Activated T-cell treated with anti-CD3 and anti-CD28 coated beads, Interleukin-2, amount 50 U/mL, for 4 hours (primary cell): ENCODE data around the gene PEAK1. TPM values are rescaled to one million over a fixed set of nuclear protein-coding genes. Genes with fewer than 3 reads are reported as not detected.

Experiments used
- ATAC-seq, 2 donors: fragments of 200-7000 bp; cut with Tn5 transposase; one replicate each; pipeline ENCODE4 v1.10.0; 2021
- DNase-seq: peaks from one replicate; pipeline ENCODE4 v3.0.0-alpha.2; 2020
- H3K27me3 Mint-ChIP-seq: one replicate; pipeline ENCODE4 v1.8.0; 2021; ENCODE audit warnings: low read depth, mixed read lengths
- H3K36me3 Mint-ChIP-seq: one replicate; pipeline ENCODE4 v1.8.0; 2022; ENCODE audit warnings: mixed read lengths; ENCODE audit not compliant: insufficient read depth
- H3K4me1 Mint-ChIP-seq: one replicate; pipeline ENCODE4 v1.8.0; 2021; ENCODE audit warnings: low read depth, mixed read lengths
- H3K4me3 Mint-ChIP-seq: one replicate; pipeline ENCODE4 v1.8.0; 2021; ENCODE audit warnings: mild to moderate bottlenecking, moderate library complexity, mixed read lengths
- H3K9me3 Mint-ChIP-seq: one replicate; pipeline ENCODE4 v1.8.0; 2021; ENCODE audit warnings: mixed read lengths
- total RNA-seq, 3 donors: library from RNA; stranded (reverse); gene quantifications; one replicate each; pipeline ENCODE4 v1.2.1, GENCODE V29; 2021

The PEAK1 gene
- total RNA-seq, 3 donors from 2014 or later: 15.5 to 23.1 (median 21.2) TPM

DNA sequence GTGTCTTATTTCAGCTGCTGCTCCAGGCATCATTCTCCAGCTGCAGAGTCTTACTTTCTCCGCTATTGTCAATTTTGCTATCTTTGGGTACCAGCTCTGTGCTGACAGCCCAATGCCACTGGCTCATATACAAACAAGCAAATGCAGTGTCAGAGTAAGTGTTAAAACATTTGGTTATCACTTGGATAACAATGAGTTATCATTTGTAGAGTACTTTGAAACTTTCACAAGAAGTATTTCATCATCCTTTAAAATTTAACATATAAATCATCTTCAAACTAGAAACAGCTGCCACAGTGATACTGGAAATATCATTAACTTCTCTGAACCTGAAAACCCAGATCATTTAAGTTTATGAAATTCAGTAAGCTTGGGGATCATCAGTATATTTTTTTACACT lies 362.8 kb downstream of the PEAK1 start:
- H3K9me3 Mint-ChIP-seq: no peaks in the 10 kb centered on the region
- ATAC-seq: no peak

GRCh38 chr15:77053709-77054108 lies 366.2 kb downstream of the PEAK1 start:
- ATAC-seq: no peak
- Mint-ChIP-seq H3K9me3 (no peaks in the 10 kb centered on the region), H3K27me3 (no peaks in the 10 kb centered on the region), H3K4me3 (no peak overlapping the region), H3K36me3 (peaks cover 7% of the 10 kb centered on the region), H3K4me1 (peaks cover 12% of the 10 kb centered on the region)
- no peak for DNase-seq

More for the DNA sequence above, 362.8 kb downstream of the PEAK1 start:
- DNase-seq: no peak
- H3K4me3 Mint-ChIP-seq: no peak overlapping the region
- peaks cover 31% of the 10 kb centered on the region for H3K4me1 Mint-ChIP-seq
- no peaks in the 10 kb centered on the region for H3K27me3 Mint-ChIP-seq
- peaks cover 3% of the 10 kb centered on the region for H3K36me3 Mint-ChIP-seq

DNA sequence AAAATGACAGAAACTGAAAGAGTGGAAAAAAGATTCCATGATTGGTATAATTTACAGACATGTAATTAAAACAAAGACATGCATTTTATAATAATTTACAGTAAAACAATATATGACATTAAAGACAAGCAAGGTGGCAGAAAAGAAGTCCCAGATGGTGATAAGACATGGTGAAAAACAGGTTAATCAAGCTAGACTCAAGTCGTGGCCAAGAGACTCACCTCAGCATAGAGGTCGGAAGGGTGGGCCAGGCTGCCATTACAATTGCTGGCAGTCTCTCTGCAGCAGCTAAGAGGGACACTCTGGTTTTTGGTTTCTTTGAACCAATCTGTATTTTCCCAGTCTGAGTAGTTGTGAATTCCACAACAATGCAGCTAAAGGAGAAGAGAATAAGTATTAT lies 367.3 kb downstream of the PEAK1 start:
- no peaks in the 10 kb centered on the region for H3K9me3 Mint-ChIP-seq
- DNase-seq (no peak), ATAC-seq (no peak)
- peaks cover 9% of the 10 kb centered on the region for H3K36me3 Mint-ChIP-seq
- H3K4me1 Mint-ChIP-seq: peaks cover 6% of the 10 kb centered on the region
- no peak overlapping the region for H3K4me3 Mint-ChIP-seq
- H3K27me3 Mint-ChIP-seq: no peaks in the 10 kb centered on the region

Other genes with a start within 250 kb of the PEAK1 start
- 10 to 100 TPM; 32.7 to 35.1 (median 34.3) TPM for gene HMG20A, start 784 bp upstream of the PEAK1 start, total RNA-seq
- gene LINGO1, start 212.8 kb upstream of the PEAK1 start, total RNA-seq: not detected